ENCODE measurements around the gene GNG7.
A peak's percentile ranks its signal among the peaks of the same experiment; 100 is the strongest.
"Not testable (repeated sequence)": the region's sequence is repeated elsewhere in the genome, so short reads cannot be mapped to it uniquely, and the experiment has no call there.

GNG7 gene

GRCh38 chr19:2546128-2547032 is 156.1 kb downstream of the GNG7 start:
- no peak for DNase-seq

GRCh38 chr19:2545416-2546127 is 156.9 kb downstream of the GNG7 start:
- not testable (repeated sequence) for DNase-seq

GRCh38 chr19:2544576-2545415 is 157.7 kb downstream of the GNG7 start:
- no peak for DNase-seq

GRCh38 chr19:2543463-2544442 is 158.7 kb downstream of the GNG7 start:
- peak; percentile 43 for DNase-seq

- DNase-seq, result not testable (repeated sequence)
Observed at GRCh38 chr19:2543072-2543462, 159.4 kb downstream of the GNG7 start.

GRCh38 chr19:2542341-2543069 is 160.0 kb downstream of the GNG7 start:
- no peak for DNase-seq

GRCh38 chr19:2540646-2541454 is 161.6 kb downstream of the GNG7 start:
- DNase-seq, result no peak

- no peak for DNase-seq
Observed at GRCh38 chr19:2540251-2540645, 162.2 kb downstream of the GNG7 start.

GRCh38 chr19:2538096-2538757 is 164.3 kb downstream of the GNG7 start:
- DNase-seq, result no peak

- DNase-seq, result not testable (repeated sequence)
Observed at GRCh38 chr19:2537584-2537983, 164.9 kb downstream of the GNG7 start.

GRCh38 chr19:2536461-2536860 is 166.0 kb downstream of the GNG7 start:
- DNase-seq, result no peak

GRCh38 chr19:2534423-2535013 is 168.0 kb downstream of the GNG7 start:
- no peak for DNase-seq

GRCh38 chr19:2533686-2534422 is 168.6 kb downstream of the GNG7 start:
- DNase-seq, result no peak

- no peak for DNase-seq
Observed at GRCh38 chr19:2533072-2533425, 169.4 kb downstream of the GNG7 start.

- no peak for DNase-seq
Observed at GRCh38 chr19:2532252-2533071, 170.0 kb downstream of the GNG7 start.

- DNase-seq, result not testable (repeated sequence)
Observed at GRCh38 chr19:2529942-2530341, 172.6 kb downstream of the GNG7 start.

- no peak for DNase-seq
Observed at GRCh38 chr19:2529473-2529918, 173.0 kb downstream of the GNG7 start.

- no peak for DNase-seq
Observed at GRCh38 chr19:2528675-2529101, 173.8 kb downstream of the GNG7 start.
